Hepatocyte (in vitro differentiated cells): Measurements from ENCODE around the gene SETD4.

Source experiments
- CTCF ChIP-seq: fragments of 200-600 bp; sonication (generic); IDR thresholded peaks from 2 replicates; pipeline ENCODE4 v1.5.1; 2016; ENCODE audit warnings: antibody characterized with exemption, mild to moderate bottlenecking; ENCODE audit not compliant: poor library complexity
- EZH2 ChIP-seq: fragments of 200-600 bp; sonication (generic); IDR thresholded peaks from 2 replicates; pipeline ENCODE4 v1.6.1; 2016; ENCODE audit warnings: antibody characterized with exemption, mild to moderate bottlenecking, borderline replicate concordance

- no peak for TF ChIP-seq CTCF
- TF ChIP-seq EZH2 = no peak
Measured at GRCh38 chr21:36077758-36078157, 17.4 kb upstream of the SETD4 start.
